NCI-H2171 treated with DMSO at 0.1 percent for 48 hours (cell line): ENCODE results near the gene TBC1D16.

Source experiments
- DNase-seq: peaks from one replicate; lab custom pipeline; 2025; lab: John Stamatoyannopoulos, UW

TBC1D16 gene

DNA sequence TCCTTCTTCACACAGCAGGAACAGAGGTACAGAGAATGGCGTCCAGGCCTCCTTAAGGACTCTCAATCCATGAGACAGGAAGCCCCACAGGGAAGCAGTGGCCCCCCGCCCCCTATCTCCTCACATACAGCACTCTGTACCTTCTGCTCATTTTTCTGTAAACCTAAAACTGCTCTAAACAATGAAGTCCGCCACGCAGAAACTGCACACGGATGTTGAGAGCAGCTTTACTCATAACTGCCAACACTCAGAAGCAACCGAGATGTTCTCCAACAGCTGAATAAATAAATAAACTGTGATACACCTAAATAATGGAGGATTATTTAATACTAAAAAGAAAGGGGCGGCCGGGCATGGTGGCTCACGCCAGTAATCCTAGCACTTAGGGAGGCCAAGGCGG, 9.9 kb downstream of the TBC1D16 start:
- peak; percentile 32 for DNase-seq

DNA sequence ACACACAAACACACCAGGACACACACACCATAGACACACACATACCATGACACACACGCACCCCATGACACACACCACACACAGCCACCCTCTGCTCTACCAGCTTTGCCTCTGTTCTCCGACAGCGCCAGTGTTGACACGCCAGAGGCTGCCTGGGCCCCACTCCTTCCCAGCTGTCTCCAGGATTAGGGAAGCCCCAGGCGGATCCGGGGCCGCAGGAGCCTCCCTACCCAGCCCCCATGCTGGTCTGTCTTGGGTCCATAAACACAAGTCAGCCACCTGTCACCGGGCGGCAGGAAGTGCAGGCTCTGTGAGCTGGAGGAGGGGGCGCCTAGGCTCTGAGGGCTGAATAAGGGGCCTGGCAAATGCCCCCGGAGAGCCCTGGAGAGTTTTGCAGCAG, 10.5 kb downstream of the TBC1D16 start:
- peak; percentile 94 for DNase-seq

DNA sequence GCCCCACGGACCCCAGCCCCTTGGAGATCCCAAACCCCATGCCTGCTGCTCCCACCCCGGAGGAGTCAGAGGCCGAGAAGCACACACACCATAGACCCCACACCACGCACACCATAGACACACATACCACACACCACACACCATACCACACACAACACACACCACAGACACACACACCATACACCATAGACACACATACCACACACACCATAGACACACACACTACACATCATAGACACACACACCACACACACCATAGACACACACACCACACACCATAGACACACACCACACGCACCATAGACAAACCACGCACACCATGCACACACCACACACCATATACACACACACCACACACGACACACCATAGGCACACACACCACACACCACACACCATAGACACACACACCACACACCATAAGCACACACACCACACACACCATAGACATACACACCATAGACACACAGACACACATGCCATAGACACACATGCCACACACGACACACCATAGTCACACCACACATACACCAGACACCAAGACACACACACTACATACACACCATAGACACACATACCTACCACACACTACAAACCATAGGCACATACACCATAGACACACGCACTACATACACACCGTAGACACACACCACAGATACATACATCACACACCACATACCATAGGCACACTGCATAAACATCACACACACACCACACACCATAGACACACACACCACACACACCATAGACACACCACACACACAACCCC, 11.3 kb downstream of the TBC1D16 start:
- no peak for DNase-seq

DNA sequence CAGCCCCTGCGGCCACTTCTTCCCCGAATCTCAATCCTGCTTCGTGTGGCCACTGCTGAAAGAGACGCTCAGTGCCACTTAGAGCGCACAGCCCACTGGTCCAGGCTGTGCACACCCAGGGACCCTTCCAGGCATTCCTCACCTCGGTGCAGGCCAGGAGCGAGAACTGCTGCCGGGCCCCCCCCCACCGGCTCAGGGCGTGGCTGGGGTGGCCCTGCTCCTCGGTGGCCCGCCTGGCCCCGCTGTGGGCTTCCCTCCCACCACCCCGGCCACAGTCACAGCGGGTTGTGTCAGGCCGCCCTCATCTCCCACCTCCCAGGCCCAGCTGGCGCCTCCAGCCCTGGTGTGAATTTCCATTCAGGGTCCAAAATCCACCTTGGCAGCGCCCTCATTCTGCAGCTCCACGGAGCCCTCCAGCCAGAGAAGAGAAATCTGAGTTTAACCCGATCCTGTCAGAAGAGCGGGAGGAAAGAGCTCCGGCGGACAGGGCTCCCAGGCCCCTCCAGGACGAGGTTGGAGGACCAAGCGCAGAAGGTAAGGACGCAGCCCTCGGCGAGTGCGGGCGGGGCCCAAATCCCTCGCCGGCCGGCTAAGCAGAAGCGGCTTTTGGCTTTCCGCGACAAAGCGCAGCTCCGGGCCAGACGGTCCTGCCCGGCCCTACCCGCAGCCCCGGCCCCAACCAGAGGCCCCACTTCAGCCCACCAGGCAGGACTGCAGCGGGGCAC, 12.0 kb downstream of the TBC1D16 start:
- no peak for DNase-seq

DNA sequence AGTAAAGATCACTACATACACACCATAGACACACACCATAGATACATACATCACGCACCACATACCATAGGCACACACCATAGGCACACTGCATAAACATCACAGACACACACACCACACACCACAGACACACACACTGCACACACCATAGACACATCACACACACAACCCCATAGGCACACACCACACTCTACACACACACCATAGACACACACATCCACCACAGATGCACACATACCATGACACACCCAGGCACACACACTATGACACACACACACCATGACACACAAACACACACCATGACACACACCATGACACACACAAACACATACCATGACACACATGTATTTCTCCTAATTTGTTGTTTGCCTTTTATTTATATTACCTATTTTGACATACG, 14.1 kb downstream of the TBC1D16 start:
- no peak for DNase-seq

DNA sequence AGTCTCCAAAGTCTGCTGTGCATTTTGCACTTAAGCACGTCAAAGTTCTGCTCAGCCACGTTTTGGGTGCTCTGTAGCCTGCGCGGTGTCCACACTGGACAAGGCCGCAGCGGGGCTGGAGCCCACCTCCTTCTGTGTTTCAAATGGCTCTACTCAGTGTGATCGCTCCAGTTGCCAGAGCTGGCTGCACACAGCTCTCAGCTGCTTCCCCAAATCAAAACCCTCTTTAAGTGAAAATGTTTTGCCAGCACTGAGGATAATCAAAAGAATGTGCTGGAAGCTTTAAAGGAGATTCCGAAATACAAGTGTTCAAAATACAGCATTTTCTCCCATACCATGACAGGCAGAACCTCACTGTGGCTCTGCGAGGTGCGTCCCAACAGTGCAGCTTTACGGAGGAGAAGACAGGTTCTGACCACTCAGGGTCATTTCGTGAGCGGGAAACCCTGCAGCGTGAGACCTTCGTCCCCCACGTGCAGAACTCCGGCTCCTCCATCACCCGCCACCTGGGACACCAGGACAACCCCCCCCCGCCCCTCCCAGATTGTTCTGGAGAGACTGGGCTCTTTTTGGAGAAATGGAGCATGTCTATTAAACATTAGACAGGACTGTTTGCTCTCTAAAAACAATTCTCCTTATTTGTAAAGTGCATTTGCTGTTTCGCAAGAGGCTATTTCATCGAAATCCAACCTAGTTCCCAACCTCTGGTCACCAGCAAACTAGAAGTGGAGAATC, 16.6 kb downstream of the TBC1D16 start:
- no peak for DNase-seq

DNA sequence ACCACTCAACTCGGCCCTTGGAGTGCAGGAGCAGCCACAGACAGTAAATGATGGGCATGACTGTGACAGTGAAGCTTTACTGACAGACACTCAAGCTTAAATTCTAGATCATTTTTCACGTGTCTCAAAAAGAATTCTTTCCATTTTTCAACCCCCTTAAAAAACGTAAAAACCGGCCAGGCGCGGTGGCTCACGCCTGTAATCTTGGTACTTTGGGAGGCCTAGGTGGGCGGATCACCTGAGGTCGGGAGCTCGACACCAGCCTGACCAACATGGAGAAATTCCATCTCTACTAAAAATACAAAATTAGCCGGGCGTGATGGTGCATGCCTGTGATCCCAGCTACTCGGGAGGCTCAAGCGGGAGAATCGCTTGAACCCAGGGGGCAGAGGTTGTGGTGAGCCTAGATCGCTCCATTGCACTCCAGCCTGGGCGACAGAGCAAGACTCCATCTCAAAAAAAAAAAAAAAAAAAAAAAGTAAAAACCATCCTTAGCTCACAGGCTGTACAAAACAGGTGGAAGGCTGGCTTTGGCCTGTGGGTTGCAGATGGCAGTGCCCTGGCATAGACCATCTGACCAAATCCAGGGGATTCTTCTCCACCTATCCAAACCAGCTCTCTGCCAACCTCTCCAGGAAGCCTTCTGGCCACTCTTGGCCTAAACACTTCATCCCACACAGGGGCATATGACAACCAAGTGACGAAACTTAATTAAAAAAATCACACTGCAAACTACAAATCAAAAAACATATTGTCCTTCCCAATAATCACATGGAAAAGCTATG, 18.3 kb downstream of the TBC1D16 start:
- no peak for DNase-seq

DNA sequence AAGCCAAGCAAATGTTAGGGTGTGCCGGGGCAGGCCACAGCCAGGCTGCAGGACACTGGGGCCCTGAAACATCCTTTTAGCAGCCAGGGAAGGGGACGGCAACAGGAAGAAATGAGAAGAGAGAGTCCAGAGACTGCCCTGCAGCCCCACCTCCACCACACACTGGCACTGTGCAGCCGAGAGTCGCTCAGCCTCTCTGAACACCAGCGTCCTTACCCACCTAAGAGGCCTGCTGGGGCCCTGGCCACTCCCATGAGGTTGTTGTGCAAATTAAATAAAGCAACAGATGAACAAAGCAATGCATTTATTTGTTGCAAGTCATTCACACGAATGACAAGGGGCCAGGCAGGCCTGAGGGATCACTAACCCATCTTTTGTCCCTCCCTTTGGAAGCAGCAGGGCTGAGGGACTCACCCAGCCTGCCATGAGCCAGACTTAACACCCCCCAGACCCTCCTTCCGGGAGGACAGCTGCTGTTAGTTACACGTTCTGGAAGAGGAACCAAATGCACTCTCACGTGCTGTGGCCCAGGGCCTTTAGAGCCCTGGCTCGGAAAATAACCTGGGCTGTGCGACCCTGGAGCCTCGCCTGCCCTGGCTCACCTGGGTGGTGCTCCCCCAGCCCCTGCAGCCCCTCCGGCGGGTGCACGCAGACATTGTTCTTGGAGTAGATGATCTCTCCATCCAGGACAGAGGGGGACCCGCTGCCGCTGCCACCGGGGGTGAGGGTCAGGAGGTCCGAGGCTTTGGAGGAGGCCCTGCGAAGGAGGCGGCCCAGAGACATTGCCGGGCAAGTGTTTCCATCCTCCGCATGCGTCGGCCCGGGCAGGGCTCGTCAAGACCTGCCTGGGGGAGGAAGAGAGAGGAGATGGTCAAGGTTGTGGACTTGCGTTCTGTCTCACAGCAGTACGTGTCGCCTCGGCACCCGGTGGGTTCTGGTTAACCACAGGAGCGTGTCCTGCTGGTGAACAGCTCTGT, 22.6 kb downstream of the TBC1D16 start:
- no peak for DNase-seq

DNA sequence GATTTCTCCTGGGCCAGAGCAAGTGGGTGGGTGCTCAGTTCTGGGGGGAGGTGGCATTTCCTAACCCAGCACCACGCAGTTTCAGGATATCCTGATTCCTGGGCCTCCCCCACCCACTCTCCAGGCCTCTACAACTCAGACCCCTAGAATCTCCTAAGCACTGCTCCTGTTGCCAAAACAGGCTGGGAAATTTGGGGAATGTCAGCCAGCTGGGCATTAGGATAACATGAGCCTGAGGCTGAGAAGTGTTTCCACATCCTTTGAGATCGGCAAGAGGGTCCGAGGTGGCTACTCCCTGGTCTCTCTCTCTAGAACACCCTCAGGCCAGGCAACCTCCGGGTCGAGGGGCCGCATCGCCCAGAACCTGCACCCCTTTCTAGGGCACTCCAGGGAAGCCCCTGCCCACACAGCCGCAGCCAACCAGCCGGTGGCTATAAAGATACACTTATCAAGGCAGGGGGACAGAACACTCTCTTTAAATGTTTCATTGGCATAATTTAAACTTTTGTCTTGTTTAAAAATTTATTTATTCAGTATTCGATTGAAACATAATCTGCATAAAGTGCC, 23.6 kb downstream of the TBC1D16 start:
- no peak for DNase-seq

DNA sequence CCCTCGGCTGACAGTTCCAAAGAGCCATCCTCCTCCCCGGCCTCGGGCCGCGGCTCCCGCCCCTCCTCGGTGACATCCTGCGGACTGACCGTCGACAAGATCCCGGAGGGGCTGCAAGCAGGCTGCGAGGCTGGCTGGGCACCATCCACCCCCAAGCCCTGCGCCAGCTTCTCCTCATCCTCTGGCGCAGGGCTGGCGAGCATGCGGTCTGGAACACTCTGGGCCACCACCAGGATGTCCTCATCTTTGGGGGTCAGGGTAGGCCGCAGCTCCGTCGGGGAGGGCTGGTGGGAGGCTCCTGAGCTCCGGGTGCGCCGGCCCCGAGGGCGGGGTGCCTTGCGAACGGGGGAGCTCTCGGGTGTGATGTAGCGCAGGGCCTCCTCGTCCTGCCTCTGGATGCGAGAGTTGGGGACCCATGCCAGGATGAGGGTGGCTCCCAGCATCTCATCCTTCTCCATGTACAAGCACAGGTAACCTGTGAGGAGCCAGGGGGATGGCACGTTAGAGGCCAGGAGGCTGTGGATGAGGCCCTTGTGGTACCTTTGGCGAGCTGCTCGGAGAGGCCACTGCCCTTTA, 25.3 kb downstream of the TBC1D16 start:
- no peak for DNase-seq

DNA sequence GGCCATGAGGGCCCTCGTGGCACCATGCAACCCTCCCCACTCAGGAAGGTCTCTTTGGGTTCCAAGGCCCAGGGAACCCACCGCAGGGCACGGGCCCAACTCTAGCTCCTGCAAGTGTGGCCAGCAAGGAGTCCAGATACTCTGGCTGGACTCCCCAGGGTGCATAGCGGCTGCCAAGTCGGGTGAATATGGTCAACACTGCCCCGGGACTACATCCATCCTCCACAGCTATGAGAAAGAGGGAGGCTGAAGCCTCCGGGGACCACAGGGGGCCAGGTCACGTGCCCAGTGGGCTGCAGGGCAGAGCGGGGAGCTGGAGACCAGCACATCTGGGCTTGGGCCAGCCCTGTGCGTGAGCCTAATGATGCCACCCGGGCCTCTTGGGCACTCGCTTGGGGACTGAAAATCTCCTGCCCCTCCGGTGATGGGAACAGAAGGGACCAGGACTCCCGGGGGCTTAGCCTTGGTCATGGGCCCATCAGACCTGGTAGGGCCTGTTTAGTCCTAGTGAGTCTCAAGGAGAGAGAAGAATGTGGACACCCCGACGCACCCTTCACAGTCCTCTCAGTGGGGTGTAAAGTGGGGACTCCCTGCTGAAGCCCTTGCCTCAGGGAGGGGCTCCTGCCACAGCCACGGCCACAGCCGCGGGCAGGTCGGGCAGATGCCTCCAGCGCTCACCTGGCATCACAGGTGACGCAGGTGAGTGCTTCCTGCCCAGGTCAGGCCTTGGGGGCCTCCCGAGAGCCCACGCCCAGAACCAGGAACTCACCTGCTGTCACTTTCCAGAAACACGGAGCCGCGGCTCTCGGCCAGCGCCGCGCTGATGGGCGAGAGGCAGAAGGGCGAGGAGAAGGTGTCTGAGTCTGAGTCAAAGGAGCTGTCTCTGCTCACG, 26.0 kb downstream of the TBC1D16 start:
- no peak for DNase-seq

DNA sequence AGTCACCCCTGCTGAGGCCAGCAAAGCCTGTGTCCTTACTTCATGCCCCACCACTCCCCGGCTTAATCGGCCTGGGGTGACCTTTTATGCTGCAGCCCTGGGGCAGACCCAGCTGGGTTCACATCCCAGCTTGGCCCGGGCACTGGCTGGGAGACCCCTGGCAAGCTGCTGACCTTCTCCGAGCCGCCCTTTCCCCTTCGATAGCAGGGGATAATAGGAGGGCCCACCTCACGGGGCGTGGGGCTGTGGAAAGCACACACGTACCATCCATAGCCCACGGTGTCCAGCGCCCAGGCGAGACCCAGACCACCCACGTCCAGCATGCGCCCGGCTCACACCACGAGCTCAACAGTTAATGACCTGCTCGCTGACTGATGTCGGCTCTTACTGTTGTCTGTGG, 26.8 kb downstream of the TBC1D16 start:
- DNase-seq = no peak

DNA sequence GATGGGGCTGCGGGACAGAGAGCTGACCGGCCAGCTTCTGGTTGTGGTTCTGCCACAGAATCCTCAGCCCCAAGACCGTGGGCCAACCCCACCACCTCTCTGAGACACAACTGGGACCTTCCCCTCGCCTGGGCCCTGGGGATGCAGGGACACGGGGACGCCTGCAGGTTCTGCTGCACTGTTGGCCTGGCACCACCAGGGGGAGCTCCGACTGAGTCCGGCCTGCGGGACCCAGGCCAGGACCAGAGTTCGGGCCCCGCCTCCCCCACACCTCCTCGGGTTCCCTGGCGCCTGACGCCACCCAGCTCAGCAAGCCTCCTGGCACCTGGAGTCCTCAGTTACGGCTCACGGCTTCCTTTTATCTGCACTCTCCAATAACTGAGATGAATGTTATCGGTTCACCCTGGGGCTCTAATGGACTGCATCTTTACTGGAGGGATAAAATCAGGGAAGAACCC, 27.3 kb downstream of the TBC1D16 start:
- DNase-seq = peak; percentile 73

DNA sequence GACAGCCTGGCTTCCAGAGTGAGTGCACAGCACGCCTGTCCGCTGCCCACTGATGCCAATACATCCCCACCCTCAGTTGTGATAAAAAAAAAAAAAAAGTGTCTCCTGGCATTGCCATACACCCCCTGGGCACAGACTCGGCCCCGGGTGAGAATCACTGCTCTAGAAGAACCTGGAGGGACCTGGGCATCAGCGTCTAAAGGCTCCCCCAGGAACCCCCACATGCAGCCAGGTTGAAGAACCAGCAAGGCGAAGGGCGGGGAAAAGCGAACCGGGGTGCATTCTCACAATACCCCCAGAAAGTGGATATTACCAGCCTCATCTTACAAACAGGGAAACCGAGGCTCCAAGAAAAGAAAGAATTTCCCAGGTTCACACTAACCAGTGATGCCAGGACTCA, 27.7 kb downstream of the TBC1D16 start:
- no peak for DNase-seq

DNA sequence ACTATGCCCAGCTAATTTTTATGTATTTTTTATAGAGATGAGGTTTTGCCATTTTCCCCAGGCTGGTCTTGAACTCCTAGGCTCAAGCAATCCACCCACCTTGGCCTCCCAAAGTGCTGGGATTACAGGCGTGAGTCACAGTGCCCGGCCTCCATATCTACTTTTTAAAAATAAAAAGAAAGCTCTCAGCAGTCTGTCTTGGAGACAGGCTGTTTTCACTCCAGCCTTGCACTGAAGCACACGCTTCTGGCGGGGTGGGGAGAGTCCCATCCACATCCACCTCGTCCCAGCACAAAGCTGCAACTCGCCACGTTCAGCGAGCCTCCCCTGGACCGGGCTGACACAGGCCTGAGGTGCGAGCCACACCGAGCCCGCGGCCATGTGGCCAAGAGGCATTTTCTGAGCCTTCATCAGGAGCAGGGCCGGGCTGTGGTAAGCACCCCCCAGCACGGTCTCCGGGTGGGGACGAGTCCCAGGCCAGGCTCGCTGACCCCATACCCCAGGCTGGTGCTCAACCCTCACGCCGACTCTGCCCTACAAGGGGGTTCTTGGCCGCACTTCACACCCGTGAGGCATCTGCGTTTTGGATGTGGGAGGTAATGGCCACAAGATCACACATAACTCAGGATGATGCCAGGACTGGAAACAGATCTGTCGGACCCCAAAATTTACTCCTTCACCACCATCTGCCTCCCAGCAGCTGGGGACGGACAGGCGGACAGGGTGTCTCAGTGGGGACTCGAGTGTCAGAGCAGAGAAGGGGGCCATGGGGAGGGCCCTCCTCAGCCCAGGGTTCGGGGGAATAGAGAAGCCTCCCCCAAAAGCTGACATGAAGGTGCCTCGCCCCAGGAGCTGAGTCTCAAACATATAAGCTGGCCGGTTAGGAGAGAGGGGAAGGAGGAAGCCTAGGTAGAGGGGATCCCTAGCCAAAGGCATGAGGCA, 28.6 kb downstream of the TBC1D16 start:
- no peak for DNase-seq

DNA sequence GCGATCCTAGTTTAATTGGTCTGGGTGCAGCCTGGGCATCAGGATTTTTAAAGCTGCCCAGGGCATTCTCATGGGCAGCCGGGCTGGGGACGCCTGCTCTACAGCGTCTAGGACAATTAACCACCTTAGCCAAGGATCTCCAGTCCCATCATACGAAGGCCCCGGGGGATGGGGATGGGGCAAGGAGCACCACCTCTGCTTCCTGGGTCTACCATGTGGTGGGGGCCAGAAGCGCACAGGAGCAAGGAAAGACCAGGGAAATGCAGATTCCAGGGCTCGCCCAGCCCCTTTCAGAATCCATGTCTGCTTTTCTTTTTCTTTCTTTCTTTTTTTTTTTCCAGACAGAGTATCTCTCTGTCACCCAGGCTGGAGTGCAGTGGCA, 29.3 kb downstream of the TBC1D16 start:
- DNase-seq = no peak

DNA sequence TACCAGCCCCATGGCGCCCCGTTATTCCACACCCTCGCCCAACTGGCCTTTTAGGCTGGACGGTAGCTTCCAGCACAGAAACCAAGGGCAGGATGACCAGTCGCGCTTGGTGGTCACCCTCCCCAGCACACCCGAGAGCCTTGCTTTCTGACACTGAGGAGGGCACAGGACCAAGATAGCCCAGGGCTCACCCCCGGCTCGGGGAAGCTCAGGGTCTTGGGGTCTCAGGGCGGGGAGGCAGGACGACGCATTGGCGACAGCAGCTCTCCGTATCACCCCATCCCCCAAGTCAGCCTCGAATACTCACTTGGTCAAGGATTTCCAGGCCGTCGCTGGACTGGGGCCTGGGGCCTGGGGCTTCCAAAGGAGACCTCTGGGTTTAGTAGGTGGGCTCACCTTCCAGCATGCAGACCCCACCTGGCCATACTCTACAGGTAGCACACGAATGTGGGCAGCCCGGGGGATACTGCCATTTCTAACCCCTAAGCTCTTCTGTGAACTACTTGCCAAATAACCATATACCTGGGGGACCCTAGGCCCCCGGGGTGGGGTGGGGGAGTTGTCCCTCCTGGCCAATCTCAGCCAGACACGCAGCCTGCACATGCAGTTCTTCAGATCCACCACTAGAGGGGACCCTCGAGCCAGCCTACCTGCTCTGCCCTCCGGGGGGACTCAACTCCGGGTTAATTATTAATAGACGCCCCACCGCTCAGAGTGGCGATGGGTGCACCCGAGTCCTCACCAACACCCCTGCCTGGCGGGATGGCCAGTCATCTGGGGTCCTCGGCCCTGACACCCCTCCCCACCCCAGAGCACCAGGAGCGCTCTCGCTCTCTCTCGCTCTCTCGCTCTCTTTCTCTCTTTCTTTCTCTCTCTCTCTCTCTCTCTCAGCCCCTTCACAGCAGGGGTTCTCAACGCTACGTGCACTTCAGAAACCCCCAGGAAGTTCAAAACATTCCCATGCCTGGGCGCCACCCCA, 30.0 kb downstream of the TBC1D16 start:
- peak; percentile 58 for DNase-seq
